MCF 10A (cell line): Measurements from ENCODE around the gene GPC5. TPM values are rescaled to one million over a fixed set of nuclear protein-coding genes. Genes with fewer than 3 reads are reported as not detected.
"Not testable (repeated sequence)": the region's sequence is repeated elsewhere in the genome, so short reads cannot be mapped to it uniquely, and the experiment has no call there.

Source experiments
- BruUV-seq: library from RNA; stranded (reverse); fragments of 400-500 nt; replicated peaks from 2 replicates; lab custom pipeline; 2021; lab: Mats Ljungman, UMichigan
- CTCF ChIA-PET: fragments of 300-600 bp; sonication (Branson Sonifier 250); formaldehyde crosslinking; extraction: SDS; loops from one replicate; lab custom pipeline; 2021; ENCODE audit warnings: antibody characterized with exemption, inconsistent platforms; lab: Yijun Ruan, JAX
- POLR2A ChIA-PET: fragments of 300-600, 350-650 bp; sonication (Branson Sonifier 250); formaldehyde crosslinking; extraction: SDS; loops from one replicate; lab custom pipeline; 2020; ENCODE audit warnings: antibody characterized with exemption, inconsistent platforms; lab: Yijun Ruan, JAX
- DNase-seq: peaks from one replicate; pipeline ENCODE4 v3.0.0-alpha.2; 2018; ENCODE audit not compliant: unreplicated experiment
- H3K27ac Mint-ChIP-seq: one replicate; pipeline ENCODE4 v1.8.0; 2022; ENCODE audit warnings: mild to moderate bottlenecking, low read depth, mixed read lengths; ENCODE audit not compliant: unreplicated experiment
- H3K27me3 Mint-ChIP-seq: one replicate; pipeline ENCODE4 v1.8.0; 2022; ENCODE audit warnings: mixed read lengths; ENCODE audit not compliant: insufficient read depth, unreplicated experiment
- H3K36me3 Mint-ChIP-seq: one replicate; pipeline ENCODE4 v1.8.0; 2022; ENCODE audit warnings: mild to moderate bottlenecking, moderate library complexity, mixed read lengths; ENCODE audit not compliant: insufficient read depth, unreplicated experiment
- H3K4me1 Mint-ChIP-seq: one replicate; pipeline ENCODE4 v1.8.0; 2022; ENCODE audit warnings: mixed read lengths; ENCODE audit not compliant: insufficient read depth, unreplicated experiment
- H3K4me3 Mint-ChIP-seq: one replicate; pipeline ENCODE4 v1.8.0; 2022; ENCODE audit warnings: mild to moderate bottlenecking, moderate library complexity, mixed read lengths; ENCODE audit not compliant: unreplicated experiment
- H3K9me3 Mint-ChIP-seq: one replicate; pipeline ENCODE4 v1.8.0; 2022; ENCODE audit warnings: mixed read lengths; ENCODE audit not compliant: unreplicated experiment
- intact Hi-C: fragments of 100-400 bp; cut with micrococcal nuclease; formaldehyde crosslinking; loops from 2 replicates; pipeline ENCODE4 v1.14.1; 2022
- total RNA-seq: library from RNA; stranded (reverse); gene quantifications from 2 replicates; pipeline ENCODE4 v1.2.3, GENCODE V29; 2022
- TF ChIP-seq, protein P1 (sequence below): fragments of 200-600 bp; IDR thresholded peaks from one replicate; pipeline ENCODE4 v1.8.0; 2022; ENCODE audit warnings: antibody characterized with exemption, mild to moderate bottlenecking; ENCODE audit not compliant: unreplicated experiment

The GPC5 gene
- total RNA-seq, 1 experiment from 2014 or later = not detected

GRCh38 chr13:91426913-91427312 lies 28.5 kb downstream of the GPC5 start:
- CTCF ChIA-PET = no interaction called here
- H3K27ac Mint-ChIP-seq = no peak overlapping the region
- H3K27me3 Mint-ChIP-seq = no peaks in the 10 kb centered on the region
- TF ChIP-seq, protein P1, sequence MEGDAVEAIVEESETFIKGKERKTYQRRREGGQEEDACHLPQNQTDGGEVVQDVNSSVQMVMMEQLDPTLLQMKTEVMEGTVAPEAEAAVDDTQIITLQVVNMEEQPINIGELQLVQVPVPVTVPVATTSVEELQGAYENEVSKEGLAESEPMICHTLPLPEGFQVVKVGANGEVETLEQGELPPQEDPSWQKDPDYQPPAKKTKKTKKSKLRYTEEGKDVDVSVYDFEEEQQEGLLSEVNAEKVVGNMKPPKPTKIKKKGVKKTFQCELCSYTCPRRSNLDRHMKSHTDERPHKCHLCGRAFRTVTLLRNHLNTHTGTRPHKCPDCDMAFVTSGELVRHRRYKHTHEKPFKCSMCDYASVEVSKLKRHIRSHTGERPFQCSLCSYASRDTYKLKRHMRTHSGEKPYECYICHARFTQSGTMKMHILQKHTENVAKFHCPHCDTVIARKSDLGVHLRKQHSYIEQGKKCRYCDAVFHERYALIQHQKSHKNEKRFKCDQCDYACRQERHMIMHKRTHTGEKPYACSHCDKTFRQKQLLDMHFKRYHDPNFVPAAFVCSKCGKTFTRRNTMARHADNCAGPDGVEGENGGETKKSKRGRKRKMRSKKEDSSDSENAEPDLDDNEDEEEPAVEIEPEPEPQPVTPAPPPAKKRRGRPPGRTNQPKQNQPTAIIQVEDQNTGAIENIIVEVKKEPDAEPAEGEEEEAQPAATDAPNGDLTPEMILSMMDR = no peak
- POLR2A ChIA-PET = no interaction called here
- BruUV-seq = no TSS peak
- no peak overlapping the region for H3K4me3 Mint-ChIP-seq
- no peaks in the 10 kb centered on the region for H3K4me1 Mint-ChIP-seq
- intact Hi-C loops = no loop called here
- peaks cover 13% of the 10 kb centered on the region for H3K9me3 Mint-ChIP-seq
- DNase-seq = no peak
- H3K36me3 Mint-ChIP-seq = no peaks in the 10 kb centered on the region

GRCh38 chr13:91438674-91439073 lies 40.3 kb downstream of the GPC5 start:
- H3K9me3 Mint-ChIP-seq, intact Hi-C loops, DNase-seq, H3K36me3 Mint-ChIP-seq, POLR2A ChIA-PET, H3K27ac Mint-ChIP-seq, BruUV-seq, CTCF ChIA-PET, H3K4me1 Mint-ChIP-seq, H3K4me3 Mint-ChIP-seq: not testable (repeated sequence)
- peaks cover 19% of the 10 kb centered on the region for H3K27me3 Mint-ChIP-seq

GRCh38 chr13:91450913-91451312 lies 52.5 kb downstream of the GPC5 start:
- no peaks in the 10 kb centered on the region for H3K9me3 Mint-ChIP-seq
- no peaks in the 10 kb centered on the region for H3K4me1 Mint-ChIP-seq
- ChIA-PET CTCF (no interaction called here), POLR2A (no interaction called here)
- H3K4me3 Mint-ChIP-seq = no peak overlapping the region
- TF ChIP-seq, protein P1 = no peak
- intact Hi-C loops = no loop called here
- BruUV-seq = no TSS peak
- no peak overlapping the region for H3K27ac Mint-ChIP-seq
- peaks cover 76% of the 10 kb centered on the region for H3K27me3 Mint-ChIP-seq
- DNase-seq = no peak
- no peaks in the 10 kb centered on the region for H3K36me3 Mint-ChIP-seq

DNA sequence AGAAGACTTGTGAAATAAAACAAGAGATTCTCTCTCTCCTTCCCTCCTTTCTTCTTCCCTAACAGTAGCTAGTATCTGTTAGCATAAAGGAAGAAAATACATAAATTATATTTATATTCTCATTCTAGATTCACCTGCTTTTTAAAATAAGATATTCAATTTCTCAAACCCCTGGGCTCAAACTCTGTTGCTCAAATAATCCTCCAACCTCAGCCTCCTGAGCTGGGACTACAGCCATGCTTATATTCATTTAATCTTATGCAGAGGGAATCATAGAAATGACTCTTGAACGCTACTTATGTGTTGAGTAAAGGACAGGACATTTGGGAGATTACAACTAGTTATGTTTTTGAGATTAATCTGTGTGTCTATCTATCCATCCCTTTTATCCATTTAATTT lies 56.2 kb downstream of the GPC5 start:
- no TSS peak for BruUV-seq
- H3K36me3 Mint-ChIP-seq = no peaks in the 10 kb centered on the region
- ChIA-PET CTCF (no interaction called here), POLR2A (no interaction called here)
- peaks cover 58% of the 10 kb centered on the region for H3K27me3 Mint-ChIP-seq
- intact Hi-C loops = no loop called here
- TF ChIP-seq, protein P1 = no peak
- H3K4me3 Mint-ChIP-seq = no peak overlapping the region
- H3K9me3 Mint-ChIP-seq = no peaks in the 10 kb centered on the region
- no peaks in the 10 kb centered on the region for H3K4me1 Mint-ChIP-seq
- H3K27ac Mint-ChIP-seq = no peak overlapping the region
- no peak for DNase-seq

DNA sequence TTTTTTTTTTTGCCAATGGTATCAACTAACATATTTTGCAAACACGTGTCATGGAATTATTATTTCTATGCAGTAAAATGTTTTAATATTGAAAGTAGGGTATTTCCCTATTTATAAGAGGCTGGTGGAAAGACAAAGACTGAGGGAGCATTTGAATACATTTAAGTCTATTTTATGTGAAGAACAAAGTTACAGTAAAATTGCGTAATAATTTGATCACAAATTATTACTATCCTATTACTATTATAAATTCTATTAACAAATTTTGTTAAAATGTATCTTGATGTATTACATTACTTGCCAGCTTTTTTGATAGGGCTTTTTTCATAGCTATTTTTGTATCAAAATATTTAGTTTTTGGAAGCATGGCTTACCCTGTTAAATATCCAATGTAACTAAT lies 58.4 kb downstream of the GPC5 start:
- H3K27ac Mint-ChIP-seq = no peak overlapping the region
- no peaks in the 10 kb centered on the region for H3K9me3 Mint-ChIP-seq
- DNase-seq = no peak
- CTCF ChIA-PET = interaction anchor here (0.6 kb wide), 1 partner anchor 12 kb away, joined by 3 read pairs; no protein-coding TSS in a partner anchor
- no peaks in the 10 kb centered on the region for H3K36me3 Mint-ChIP-seq
- H3K4me1 Mint-ChIP-seq = no peaks in the 10 kb centered on the region
- intact Hi-C loops = no loop called here
- no TSS peak for BruUV-seq
- POLR2A ChIA-PET = interaction anchor here (0.6 kb wide), 1 partner anchor 107 kb away, joined by 3 read pairs; no protein-coding TSS in a partner anchor
- H3K27me3 Mint-ChIP-seq = peaks cover 37% of the 10 kb centered on the region
- no peak overlapping the region for H3K4me3 Mint-ChIP-seq
- TF ChIP-seq, protein P1 = no peak
